GM19035 (cell line): ENCODE measurements around the gene DISP1.

ENCODE experiments used
- ATAC-seq: cut with Tn5 transposase; IDR thresholded peaks from one replicate; pipeline ENCODE4 v1.9.1; 2021; ENCODE audit not compliant: unreplicated experiment

DISP1 gene, protein sequence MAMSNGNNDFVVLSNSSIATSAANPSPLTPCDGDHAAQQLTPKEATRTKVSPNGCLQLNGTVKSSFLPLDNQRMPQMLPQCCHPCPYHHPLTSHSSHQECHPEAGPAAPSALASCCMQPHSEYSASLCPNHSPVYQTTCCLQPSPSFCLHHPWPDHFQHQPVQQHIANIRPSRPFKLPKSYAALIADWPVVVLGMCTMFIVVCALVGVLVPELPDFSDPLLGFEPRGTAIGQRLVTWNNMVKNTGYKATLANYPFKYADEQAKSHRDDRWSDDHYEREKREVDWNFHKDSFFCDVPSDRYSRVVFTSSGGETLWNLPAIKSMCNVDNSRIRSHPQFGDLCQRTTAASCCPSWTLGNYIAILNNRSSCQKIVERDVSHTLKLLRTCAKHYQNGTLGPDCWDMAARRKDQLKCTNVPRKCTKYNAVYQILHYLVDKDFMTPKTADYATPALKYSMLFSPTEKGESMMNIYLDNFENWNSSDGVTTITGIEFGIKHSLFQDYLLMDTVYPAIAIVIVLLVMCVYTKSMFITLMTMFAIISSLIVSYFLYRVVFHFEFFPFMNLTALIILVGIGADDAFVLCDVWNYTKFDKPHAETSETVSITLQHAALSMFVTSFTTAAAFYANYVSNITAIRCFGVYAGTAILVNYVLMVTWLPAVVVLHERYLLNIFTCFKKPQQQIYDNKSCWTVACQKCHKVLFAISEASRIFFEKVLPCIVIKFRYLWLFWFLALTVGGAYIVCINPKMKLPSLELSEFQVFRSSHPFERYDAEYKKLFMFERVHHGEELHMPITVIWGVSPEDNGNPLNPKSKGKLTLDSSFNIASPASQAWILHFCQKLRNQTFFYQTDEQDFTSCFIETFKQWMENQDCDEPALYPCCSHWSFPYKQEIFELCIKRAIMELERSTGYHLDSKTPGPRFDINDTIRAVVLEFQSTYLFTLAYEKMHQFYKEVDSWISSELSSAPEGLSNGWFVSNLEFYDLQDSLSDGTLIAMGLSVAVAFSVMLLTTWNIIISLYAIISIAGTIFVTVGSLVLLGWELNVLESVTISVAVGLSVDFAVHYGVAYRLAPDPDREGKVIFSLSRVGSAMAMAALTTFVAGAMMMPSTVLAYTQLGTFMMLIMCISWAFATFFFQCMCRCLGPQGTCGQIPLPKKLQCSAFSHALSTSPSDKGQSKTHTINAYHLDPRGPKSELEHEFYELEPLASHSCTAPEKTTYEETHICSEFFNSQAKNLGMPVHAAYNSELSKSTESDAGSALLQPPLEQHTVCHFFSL (N-terminal part only)

DNA sequence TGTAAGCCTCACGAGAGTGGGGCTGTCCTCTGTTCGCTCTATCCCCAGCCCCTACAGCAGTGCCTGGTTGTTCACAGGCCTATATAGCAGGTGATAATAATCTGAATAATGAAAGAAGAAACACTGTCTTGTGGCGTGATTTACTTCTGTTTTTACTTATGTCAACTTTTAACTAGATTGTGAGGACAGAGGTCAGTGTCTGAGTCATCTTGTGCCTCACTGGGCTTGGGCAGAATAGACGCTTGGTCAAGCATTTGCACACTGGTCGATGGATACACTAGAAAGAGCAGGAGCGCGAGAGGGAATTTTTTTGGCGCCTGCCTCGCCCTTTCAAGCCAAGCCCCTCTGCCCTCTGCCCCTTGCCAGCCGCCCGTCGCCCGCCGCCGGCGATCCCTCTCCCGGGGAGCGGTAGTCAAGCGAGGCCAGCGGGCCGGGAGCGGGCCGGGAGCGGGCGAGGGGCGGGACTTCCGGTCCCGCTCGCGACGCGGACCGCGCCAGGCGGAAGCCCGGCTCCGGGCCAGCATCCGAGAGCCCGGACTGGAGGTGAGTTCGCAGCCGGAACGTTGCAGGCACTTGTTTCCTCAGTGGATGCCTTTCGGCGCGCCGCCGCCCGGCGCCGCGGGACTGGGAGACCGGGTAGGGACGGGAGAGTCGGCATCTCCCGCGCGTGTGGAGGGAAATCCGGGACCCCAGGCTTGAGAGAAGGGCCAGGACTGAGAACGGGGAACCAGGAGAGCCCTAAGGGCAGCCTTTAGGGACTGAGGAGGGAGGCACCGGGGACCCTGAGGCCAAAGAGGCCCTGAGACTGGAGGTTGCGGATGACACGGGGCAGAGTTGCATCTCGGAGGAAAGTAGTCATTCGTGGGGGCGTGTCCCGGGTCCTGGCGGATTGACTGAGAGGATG lies at the start of gene DISP1:
Gene DISP1 (plus strand): TSS at position 504 of the 904 bp plus-strand sequence. CDS start 127,785 bp downstream, outside the sequence.
- ATAC-seq = peak; percentile 92

DNA sequence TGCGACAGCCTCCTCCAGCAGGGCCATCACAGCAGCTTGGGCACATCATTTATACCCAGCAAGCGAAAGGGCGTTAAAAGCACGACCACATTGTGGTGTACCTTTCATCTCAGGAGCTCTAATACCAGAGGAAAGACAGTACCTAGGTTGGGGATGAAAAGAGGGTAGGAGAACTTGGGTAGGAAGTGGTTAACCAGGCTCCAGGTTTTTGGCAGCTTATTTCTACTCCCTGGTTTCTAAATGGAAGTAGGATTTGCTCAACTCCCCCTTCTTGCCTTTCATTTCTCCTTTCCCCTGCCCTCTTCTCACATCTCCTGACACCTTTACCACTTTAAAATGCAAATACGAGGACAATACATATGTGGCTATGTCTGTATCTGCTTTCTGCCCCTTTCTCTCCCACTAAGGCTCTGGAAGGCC lies 47.7 kb upstream of the DISP1 start:
- no peak for ATAC-seq

DNA sequence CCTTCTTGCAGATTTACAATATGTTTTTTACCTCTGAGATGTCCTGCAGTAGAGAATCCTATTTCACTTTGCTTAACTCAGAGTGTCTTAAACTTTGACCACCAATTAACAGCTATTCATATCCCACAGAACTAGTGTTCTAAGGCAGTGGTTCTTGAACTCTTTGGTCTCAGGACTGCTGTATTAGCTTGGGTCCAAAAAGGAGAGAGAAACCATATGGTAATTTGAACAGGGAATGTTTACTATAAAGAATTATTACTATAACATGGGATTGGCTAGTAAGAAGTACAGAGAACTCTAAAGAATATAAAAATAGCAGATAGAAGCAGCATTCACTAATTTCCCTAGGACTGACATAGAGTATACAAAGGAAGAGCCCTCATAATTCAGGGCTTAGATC lies 46.2 kb upstream of the DISP1 start:
- ATAC-seq = no peak

DNA sequence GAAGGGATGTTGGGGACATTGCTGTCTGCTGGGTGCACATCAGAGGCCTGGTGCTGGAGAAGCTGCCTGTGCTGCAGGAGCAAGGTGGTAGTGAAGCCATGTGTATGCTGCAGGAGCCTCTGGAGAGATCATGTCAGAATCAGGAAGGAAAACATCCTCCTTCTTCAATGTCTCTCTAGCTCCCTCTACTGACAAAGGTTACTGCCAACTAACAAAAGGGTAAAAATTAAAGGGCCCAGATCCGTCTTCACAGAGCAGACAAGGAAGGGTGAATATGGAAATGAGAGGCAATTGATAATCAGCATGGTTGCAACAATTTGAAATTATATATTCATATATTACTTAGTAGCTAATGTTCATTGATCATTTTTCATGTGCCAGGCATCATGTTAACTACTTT lies 45.7 kb upstream of the DISP1 start:
- ATAC-seq = no peak

DNA sequence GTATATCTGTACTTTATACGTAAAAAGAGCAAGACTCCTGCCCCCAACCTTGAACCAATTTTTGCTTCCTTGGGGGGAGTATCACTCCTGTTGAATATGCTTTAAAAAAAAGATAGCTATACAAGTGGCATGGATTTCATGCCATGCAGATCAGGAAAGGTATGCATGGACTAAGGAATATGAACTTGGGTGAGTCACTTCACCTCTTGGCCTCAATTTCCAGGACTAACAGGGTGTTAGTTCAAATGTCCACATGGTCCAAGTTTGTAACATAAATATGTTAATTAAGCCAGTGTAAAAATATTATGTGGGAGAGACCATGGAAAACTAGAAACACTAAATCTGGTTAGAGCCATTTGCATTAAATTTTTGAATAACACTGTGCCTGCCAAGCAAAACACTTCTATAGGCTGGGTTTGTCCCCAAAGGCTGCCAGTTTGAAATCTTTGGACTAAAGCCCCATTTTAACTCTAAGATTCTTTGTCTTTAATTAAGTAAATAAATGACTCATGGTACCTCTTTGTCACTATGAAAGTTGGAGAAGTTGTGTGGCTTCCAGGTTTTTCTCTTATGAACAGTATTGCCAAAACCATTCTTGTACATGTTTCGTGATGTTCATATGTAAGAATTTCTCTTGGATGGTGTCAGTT lies 44.7 kb upstream of the DISP1 start:
- no peak for ATAC-seq

DNA sequence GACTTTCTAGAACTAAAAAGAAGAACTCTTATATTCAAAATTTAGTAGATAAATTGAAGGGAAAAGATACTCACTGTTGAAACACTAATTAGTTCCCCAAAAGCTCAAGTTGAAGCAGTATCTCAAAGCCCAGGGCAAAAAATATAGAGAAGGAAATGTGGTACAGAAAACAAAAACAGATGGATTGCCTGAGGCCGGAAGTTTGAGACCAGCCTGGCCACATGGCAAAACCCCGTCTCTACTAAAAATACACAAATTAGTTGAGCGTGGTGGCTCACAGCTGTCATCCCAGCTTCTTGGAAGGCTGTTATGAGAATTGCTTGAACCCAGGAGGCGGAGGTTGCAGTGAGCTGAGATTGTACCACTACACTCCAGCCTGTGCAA lies 41.9 kb upstream of the DISP1 start:
- peak; percentile 83 for ATAC-seq

DNA sequence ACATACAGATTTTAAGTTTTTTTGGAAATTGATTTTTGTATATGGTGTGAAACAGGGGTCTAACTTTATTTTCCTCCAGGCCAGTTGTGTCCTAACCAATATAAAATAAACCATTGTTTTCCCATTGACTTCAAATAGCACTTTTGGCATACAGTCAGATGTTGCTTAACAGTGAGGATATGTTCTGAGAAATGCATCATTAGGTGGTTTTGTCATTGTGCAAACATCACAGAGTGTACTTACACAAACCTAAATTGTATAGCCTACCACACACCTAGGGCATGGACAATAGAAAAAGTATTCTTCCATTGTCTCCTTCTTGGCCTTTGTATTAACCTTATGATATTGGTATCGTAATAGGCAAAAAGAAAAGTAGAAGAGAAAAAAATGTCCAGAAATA lies 37.4 kb upstream of the DISP1 start:
- ATAC-seq = no peak

DNA sequence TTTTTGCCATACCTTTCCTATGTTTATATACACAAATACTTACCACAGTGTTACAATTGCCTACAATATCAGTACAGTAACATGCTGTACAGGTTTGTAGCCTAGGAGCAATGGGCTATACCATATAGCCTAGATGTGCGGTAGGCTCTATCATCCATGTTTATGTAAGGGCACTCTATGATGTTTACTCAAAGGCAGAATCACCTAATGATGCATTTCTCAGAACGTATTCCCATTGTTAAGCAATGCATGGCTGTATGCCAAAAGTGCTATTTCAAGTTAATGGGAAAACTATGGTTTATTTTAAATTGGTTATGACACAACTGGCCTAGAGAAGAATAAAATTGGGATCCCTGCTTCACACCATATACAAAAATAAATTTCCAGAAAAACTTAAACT lies 36.9 kb upstream of the DISP1 start:
- no peak for ATAC-seq

DNA sequence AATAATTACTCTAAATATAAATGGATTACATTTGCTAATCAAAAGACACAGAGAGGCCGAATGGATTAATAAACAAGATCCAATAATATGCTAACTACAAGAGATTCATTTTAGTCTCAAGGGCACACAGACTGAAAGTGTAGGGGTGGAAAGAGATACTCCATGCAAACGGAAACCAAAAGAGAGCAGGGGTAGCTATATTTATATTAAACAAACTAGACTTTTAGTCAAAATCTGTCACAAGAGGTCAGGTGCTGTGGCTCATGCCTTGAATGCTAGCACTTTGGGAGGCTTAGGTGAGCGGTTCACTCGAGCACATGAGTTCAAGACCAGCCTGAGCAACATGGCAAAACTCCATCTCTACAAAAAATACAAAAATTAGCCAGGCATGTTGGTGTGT lies 33.6 kb upstream of the DISP1 start:
- ATAC-seq = peak; percentile 55

DNA sequence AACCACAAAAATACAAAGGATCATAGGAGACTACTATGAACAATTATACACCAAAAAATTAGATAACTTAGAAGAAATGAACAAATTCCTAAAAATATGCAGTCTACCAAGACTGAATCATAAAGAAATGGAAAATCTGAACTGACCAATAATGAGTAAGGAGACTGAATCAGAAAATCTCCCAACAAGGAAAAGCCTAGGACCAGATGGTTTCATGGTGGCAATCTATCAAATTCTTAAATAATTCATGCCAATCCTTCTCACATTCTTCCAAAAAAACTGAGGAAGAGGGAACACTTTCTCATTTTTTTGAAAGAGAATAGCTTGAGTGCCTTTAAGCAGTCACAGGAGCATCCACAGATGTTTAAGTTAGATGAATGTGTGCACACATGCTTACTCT lies 31.8 kb upstream of the DISP1 start:
- ATAC-seq = no peak

DNA sequence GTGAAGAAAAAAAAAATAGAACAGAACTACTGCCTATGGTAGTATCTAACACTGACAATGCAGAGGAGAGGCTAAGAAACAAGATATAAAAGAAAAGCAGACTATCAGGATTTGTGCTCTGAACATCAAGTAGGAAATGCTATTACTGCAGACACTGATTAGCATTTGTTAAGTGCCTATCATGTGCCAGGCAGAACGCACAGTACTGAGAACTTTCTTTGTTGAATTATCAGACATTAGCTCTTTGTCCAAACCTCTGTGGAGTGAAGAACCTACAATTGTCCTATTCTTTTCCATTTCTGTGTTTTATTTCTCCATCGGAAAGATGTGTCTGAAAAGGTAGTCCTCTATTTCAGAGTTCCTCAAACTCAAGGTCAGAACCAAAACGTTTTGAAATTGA lies 30.5 kb upstream of the DISP1 start:
- no peak for ATAC-seq

DNA sequence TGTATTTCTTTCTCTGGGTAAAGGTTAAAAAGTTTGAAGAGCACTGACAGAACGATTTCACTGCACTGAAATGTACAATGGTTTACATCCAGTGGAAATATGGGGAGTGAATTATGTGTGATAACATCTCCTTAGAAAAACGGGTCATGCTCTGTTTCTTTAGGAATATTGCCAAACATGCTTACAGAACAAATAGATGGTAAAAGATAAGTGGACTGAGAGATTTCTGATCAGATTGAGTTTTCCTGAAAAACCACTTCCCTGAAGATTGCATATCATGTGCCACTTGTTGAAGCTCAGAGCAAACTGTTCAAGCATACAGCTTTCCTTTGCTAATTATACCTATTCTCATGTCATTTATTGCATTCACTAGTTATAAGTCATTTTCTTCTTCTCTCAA lies 29.9 kb upstream of the DISP1 start:
- no peak for ATAC-seq

DNA sequence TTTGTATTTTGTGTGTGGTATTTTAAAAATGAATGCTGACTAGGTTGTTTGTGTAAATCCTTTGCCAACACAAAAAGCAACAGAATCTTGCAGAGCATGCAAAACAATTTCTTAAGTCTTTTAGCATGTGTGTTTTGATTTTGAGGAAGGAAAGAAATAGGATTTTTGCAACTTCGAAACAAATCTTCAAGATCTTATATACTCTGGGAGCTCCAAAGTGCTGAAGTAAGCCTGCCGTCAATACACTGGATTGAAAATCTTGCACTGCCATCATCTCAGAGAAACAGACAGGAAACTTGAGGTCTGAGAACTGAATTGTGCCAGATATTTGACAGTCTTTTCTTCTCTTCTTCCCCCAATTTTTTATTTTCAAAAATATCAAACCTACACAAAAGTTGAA lies 29.3 kb upstream of the DISP1 start:
- no peak for ATAC-seq

DNA sequence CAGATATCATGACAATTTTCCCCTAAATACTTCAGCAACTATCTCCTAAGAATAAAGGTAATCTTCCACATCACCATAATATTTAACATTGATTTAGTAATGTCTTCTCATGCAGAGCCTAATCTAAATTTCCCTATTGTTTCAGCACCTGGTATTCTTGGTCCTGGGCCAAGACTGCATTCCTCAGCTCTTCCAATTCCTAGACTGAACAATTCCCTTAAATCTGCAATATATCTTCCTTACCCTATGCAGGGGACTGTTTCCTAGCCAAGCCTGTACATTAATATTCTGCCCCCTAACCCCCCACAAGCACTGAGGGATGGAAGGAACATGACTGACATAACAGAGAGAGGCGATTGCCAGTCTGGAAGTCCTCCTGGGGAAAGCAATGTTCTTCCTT lies 28.7 kb upstream of the DISP1 start:
- ATAC-seq = no peak

DNA sequence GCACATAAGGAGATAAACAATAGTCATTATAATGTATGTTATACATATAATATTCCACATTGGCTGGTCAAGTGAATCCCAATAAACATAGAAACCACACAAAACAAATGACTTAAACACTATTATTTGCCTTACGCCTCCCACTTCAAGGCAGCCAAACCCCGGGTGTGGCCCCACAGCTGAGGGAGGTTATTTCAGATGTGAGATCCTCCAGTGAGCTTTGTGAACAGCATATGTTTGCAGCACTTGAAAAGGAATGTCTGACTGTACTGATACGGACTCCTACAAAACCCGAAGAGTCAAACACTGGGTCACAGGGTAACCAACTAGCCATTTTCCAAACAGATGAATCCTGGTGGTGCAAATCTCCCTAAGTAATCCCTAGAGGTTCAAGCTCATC lies 27.1 kb upstream of the DISP1 start:
- ATAC-seq = no peak

DNA sequence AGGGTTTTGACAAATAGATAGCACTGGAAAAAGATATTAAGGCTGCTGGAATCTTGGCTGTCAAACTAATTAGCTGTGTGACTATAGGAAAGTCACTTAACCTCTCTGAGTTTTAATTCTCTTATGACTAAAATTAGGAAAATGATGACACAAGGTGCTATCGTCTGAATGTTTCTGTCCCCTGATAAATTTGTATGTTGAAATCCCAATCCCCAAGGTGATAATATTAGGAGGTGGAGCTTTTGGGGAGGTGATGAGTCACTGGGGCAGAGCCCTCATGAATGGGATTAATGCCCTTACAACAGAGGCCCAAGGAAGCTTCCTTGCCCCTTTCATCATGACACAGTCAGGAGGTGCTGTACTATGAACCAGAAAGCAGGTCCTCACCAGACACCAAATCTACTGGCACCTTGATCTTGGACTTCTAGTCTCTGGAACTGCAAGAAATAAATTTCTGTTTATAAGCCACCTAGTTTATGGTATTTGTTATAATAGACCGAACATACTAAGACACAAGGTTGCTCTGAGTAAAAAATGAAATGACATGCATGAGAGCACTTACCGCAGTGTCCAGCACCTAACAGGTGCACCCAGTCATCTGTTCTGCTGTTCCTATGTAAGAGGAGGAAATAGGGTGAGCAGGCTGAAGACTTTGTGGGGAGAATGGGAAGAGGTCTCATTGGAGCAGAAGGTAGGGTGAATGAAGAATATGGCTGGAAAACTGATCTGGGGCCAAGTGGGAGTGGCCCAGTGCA lies 26.3 kb upstream of the DISP1 start:
- no peak for ATAC-seq

DNA sequence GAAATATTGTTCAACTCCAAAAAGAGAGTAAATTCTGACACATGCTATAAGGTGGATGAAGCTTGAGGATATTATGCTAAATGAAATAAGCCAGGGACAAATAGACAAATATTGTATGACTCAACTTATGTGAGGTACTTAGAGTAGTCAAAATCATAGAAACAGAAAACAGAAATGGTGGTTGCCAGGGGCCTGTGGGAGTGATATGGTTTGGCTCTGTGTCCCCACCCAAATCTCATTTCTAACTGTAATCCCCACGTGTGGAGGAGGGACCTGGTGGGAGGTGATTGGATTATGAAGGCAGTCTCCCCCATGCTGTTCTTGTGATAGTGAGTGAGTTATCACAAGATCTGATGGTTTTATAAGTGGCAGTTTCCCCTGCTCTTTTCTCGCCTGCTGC lies 24.7 kb upstream of the DISP1 start:
- no peak for ATAC-seq

DNA sequence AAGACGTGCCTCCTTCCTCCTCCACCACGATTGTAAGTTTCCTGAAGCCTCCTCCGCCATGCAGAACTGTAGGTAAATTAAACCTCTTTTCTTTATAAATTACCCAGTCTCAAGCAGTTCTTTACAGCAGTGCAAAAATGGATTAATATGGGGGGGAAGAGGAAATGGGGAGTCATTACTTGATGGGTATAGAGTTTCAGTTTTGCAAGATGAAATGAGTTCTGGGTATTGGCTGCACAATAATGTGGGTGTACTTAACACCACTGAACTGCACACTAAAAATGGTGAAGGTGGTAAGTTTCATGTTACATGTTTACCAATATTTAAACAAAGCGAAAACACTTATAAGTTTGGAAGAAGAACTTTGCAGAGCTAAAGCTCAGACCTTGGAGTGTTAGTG lies 24.3 kb upstream of the DISP1 start:
- ATAC-seq = no peak
